BLaER1 (cell line): ENCODE results near the gene PDE1C.

Experiments used
- H3K27ac ChIP-seq: shearing (Covaris generic); formaldehyde crosslinking; 2 replicates; pipeline ENCODE4 v1.8.1; 2022
- H3K27me3 ChIP-seq: shearing (Covaris generic); formaldehyde crosslinking; 2 replicates; pipeline ENCODE4 v1.8.1; 2022
- H3K36me3 ChIP-seq: shearing (Covaris generic); formaldehyde crosslinking; 2 replicates; pipeline ENCODE4 v1.8.1; 2022
- H3K4me1 ChIP-seq: shearing (Covaris generic); formaldehyde crosslinking; 2 replicates; pipeline ENCODE4 v1.8.1; 2022
- H3K4me2 ChIP-seq: shearing (Covaris generic); formaldehyde crosslinking; 2 replicates; pipeline ENCODE4 v1.8.1; 2022
- H3K4me3 ChIP-seq: shearing (Covaris generic); formaldehyde crosslinking; 2 replicates; pipeline ENCODE4 v1.8.1; 2022
- H3K9ac ChIP-seq: shearing (Covaris generic); formaldehyde crosslinking; 2 replicates; pipeline ENCODE4 v1.8.1; 2022
- H3K9me3 ChIP-seq: shearing (Covaris generic); formaldehyde crosslinking; 2 replicates; pipeline ENCODE4 v1.8.1; 2022
- H4K20me1 ChIP-seq: shearing (Covaris generic); formaldehyde crosslinking; 2 replicates; pipeline ENCODE4 v1.8.1; 2022
- Cebpa-rat ChIP-seq: shearing (Covaris generic); IDR thresholded peaks from 2 replicates; pipeline ENCODE4 v1.8.1; 2022

The PDE1C gene

DNA sequence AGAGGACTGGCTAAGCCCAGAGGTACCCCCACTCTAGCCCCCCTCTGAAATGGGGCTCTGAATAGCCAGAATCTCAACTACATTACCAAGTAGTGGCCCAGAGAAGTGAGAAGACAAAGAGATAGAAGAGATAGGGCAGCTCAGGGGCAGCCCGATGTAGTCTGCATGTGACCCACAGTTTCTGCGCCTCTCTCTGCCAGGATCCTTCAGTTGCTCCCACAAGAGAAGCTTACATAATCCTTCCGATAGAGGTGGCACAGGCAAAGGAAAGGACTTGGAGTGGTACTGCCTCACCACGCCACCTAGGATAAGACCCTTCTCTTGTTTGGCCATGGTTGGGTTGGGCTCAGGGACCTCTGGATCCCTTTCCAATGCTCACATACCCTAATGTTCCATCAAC, 5.4 kb upstream of the PDE1C start:
- no peaks in the 10 kb centered on the region for H3K27me3 ChIP-seq

DNA sequence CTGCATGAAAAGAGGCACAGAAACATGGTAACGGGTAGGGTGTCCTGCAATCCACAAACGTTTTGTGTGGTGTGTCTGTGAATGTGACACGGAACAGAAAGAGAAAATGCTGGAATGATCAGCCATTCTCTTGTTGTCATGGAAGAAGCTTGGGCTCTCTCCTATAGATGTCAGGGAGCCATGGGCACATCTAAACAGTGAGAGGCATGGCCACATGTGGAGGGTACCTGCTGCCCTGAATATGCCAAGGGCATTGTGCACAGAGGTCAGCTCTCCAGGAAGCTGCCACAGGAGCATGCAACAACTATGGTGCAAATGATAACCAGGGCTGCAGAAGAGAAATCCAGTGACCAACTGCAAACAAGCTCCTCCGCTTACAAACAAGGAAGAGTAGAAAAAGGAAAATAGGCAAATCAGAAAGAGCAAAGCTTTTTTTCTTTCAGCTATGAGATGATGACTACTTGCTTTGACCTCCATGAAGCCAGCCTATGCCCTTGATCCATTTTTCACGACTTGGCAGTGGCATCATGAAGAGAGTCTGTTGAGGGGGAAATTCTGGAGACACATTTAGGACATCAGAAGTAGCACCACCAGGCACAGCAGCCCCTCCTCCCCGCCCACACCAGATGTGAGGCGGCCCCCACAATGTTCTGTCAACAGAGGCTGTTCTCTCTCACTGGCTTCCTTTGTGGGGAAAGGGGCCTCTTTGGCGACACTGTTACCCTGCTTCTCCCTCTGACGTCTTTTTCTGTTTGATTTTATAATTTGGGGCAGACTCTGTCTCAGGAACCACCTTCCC, 4.8 kb upstream of the PDE1C start:
- Histone ChIP-seq H4K20me1 (no peaks in the 10 kb centered on the region), H3K36me3 (no peaks in the 10 kb centered on the region), H3K27ac (0 out of 2 replicates have a peak overlapping the region, but pooled peaks have one; percentile 6), H3K27me3 (no peaks in the 10 kb centered on the region), H3K4me2 (peak overlapping the region; percentile 40), H3K9me3 (peaks cover 12% of the 10 kb centered on the region), H3K4me1 (peaks cover 12% of the 10 kb centered on the region; the same call in 1 of the 2 replicates), H3K4me3 (no peak overlapping the region), H3K9ac (no peak overlapping the region)
- no peak for TF ChIP-seq Cebpa-rat

More for the DNA sequence above, 5.4 kb upstream of the PDE1C start:
- Histone ChIP-seq H4K20me1 (no peaks in the 10 kb centered on the region), H3K27ac (0 out of 2 replicates have a peak overlapping the region, but pooled peaks have one; percentile 6), H3K9me3 (peaks cover 6% of the 10 kb centered on the region), H3K4me1 (peaks cover 12% of the 10 kb centered on the region; the same call in 1 of the 2 replicates), H3K4me3 (no peak overlapping the region), H3K4me2 (peak overlapping the region; percentile 40), H3K9ac (no peak overlapping the region), H3K36me3 (no peaks in the 10 kb centered on the region)
- TF ChIP-seq Cebpa-rat = no peak

DNA sequence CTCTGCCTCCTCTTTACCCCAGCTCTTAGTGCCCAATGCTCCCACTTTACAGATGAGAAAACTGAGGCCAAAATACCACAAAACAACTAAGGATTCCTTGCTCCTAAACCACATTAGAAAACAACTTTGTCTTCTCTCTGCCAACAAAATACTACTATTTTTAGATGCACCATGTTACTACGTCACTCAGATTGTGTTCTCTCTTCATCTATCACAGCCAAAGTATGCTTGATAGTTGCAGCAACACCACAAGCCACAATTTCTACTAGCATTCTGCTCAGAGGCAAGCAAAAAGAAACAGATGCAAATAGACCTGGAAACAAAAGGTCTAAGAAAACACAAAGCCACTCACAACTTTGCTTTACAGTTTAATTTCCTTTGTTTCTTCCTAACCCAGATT, 3.3 kb upstream of the PDE1C start:
- Histone ChIP-seq H3K36me3 (no peaks in the 10 kb centered on the region), H3K4me2 (no peak overlapping the region), H3K4me1 (peaks cover 12% of the 10 kb centered on the region; the same call in 1 of the 2 replicates), H3K4me3 (no peak overlapping the region), H3K9me3 (peaks cover 12% of the 10 kb centered on the region), H3K27me3 (no peaks in the 10 kb centered on the region), H3K9ac (no peak overlapping the region), H3K27ac (no peak overlapping the region), H4K20me1 (no peaks in the 10 kb centered on the region)
- TF ChIP-seq Cebpa-rat = no peak

DNA sequence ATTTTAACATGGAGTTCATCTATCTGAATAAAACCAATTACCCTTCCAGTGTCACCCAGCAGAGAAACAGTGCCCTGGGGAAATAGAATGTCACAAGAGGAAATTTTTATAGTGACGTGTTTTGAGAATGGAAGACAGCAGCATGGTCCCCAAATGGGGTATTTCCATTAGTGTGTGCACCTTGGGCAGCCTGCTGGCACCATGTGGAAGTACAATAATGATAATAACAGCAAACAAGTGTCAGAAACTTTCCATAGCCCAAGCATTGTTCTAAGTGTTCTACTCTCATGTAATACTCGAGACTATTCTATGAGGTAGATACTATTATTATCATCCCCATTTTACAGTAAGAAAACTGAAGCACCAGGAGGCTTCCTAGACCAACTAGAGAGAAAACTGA, 2.2 kb upstream of the PDE1C start:
- no peaks in the 10 kb centered on the region for H3K27me3 ChIP-seq
- no peak overlapping the region for H3K27ac ChIP-seq
- no peak for TF ChIP-seq Cebpa-rat
- H3K4me3 ChIP-seq = no peak overlapping the region
- H3K9me3 ChIP-seq = peaks cover 12% of the 10 kb centered on the region
- H3K4me1 ChIP-seq = peaks cover 12% of the 10 kb centered on the region; the same call in 1 of the 2 replicates
- no peaks in the 10 kb centered on the region for H3K36me3 ChIP-seq
- no peaks in the 10 kb centered on the region for H4K20me1 ChIP-seq
- H3K9ac ChIP-seq = no peak overlapping the region
- H3K4me2 ChIP-seq = no peak overlapping the region

DNA sequence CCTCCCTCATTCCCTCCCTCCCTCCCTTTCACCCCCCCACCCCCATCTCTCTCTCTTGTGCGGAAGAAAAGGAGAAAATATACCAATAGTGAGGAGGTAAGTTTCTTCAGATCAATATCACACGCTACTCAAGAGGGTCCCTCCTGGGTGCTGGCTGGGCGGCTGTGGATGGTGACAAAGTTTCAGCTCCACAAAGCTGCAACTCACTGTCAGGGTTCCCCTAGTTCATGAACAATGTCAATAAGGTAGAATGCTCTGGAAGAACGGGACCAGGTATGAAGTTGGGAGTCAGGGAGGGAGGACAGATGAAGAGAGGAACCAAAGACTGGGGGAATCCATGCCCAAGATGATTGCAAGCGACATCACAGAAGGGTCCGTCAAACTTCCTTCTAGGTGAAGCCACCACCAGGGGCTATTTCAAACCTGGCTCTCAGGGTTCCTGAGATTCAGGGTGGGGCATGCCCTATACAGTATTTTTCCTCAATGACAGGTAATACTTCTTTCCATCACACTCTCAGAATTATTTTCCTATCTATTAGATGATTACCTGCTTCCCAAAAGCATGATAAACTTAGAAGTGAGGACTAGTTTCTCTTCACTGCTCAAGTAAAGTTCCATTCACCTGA, 1.4 kb upstream of the PDE1C start:
- Histone ChIP-seq H3K4me3 (no peak overlapping the region), H3K9me3 (peaks cover 12% of the 10 kb centered on the region), H3K9ac (no peak overlapping the region), H4K20me1 (no peaks in the 10 kb centered on the region), H3K36me3 (no peaks in the 10 kb centered on the region), H3K27ac (no peak overlapping the region), H3K27me3 (no peaks in the 10 kb centered on the region), H3K4me2 (no peak overlapping the region), H3K4me1 (peaks cover 12% of the 10 kb centered on the region; the same call in 1 of the 2 replicates)
- TF ChIP-seq Cebpa-rat = no peak

DNA sequence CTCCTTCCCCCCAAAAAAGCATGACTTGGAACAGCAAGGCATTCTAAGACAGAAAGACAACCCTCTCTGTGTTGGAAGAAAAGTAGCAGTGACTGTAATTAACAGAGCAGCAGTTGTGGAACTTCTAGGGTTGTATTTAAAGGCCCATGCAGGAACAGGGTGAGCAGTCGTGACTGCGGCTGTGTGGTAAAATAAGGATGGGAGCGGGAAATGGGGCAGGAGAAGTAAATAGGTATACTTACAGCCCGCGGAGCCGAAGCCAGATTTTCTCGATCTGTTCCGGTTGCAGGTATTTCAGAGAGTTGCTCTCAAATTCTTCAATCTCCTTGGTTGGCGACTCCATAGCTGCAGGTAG, 179 bp downstream of the PDE1C start:
- Histone ChIP-seq H4K20me1 (no peaks in the 10 kb centered on the region), H3K27me3 (no peaks in the 10 kb centered on the region), H3K4me1 (peaks cover 3% of the 10 kb centered on the region; the same call in 1 of the 2 replicates), H3K9ac (no peak overlapping the region), H3K36me3 (no peaks in the 10 kb centered on the region), H3K27ac (no peak overlapping the region), H3K4me3 (no peak overlapping the region), H3K4me2 (no peak overlapping the region), H3K9me3 (peaks cover 12% of the 10 kb centered on the region)
- no peak for TF ChIP-seq Cebpa-rat

DNA sequence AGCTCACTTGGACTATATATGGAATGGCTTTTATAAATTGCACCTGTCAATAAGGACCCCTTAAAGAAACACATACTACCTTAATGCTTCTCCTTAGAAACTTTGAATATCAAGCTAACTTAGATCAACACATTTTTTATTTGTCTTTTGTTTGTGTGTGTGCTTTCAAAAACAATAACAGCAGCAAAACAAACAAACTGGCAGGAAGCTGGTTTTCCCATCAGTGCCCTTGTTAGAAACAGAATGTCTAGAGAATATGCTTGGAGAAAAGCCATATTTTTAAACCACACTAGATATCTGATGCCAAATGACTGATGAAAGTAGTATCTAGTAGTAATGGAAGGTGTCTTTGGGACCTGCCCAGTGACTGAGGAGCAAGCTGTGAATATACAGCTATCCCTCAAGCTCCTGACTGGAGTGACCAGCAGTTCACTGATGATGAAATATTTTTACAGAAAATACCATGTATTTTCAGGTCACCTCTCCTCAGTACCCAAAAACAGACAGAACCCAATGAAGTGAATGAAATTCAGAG, 1.0 kb downstream of the PDE1C start:
- no peak overlapping the region for H3K4me2 ChIP-seq
- no peak overlapping the region for H3K9ac ChIP-seq
- peaks cover 12% of the 10 kb centered on the region for H3K9me3 ChIP-seq
- H4K20me1 ChIP-seq = no peaks in the 10 kb centered on the region
- H3K27me3 ChIP-seq = no peaks in the 10 kb centered on the region
- H3K27ac ChIP-seq = no peak overlapping the region
- no peaks in the 10 kb centered on the region for H3K4me1 ChIP-seq
- no peak for TF ChIP-seq Cebpa-rat
- no peaks in the 10 kb centered on the region for H3K36me3 ChIP-seq
- H3K4me3 ChIP-seq = no peak overlapping the region

DNA sequence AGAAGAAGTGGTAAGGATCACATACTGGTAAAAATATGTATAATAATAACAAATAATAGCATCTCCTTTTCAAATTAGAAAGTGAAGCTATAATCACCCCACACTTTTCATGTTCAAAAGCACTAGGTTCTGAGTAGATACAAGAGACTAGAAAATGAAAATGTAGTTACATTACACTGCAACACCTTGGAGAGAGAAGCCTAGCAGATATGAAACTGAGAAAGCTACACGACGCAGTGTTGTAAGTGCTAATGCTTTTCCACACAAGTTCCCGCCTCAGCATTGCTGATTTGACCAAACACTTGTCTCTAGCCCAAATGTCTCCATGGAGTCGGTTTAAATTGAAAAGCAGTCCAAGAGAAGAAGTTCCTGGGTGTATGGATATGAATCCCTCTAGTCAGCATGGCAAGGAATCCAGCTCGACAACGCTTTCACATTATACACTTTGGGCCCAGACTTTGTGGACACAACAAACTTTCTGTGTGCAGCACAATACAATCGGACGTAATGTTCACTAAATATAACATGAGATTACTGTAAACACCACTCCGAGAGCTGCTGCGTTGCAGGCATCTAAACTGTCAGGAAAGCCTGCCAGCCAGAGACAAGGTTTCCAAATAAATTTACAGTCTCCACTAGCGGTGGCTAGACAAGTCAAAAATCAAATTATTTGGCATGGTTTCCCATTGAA, 1.7 kb downstream of the PDE1C start:
- no peaks in the 10 kb centered on the region for H3K36me3 ChIP-seq
- H3K27me3 ChIP-seq = no peaks in the 10 kb centered on the region
- no peak overlapping the region for H3K9ac ChIP-seq
- TF ChIP-seq Cebpa-rat = no peak
- H3K4me3 ChIP-seq = no peak overlapping the region
- no peak overlapping the region for H3K4me2 ChIP-seq
- H4K20me1 ChIP-seq = no peaks in the 10 kb centered on the region
- peaks cover 12% of the 10 kb centered on the region for H3K9me3 ChIP-seq
- H3K27ac ChIP-seq = no peak overlapping the region
- no peaks in the 10 kb centered on the region for H3K4me1 ChIP-seq

DNA sequence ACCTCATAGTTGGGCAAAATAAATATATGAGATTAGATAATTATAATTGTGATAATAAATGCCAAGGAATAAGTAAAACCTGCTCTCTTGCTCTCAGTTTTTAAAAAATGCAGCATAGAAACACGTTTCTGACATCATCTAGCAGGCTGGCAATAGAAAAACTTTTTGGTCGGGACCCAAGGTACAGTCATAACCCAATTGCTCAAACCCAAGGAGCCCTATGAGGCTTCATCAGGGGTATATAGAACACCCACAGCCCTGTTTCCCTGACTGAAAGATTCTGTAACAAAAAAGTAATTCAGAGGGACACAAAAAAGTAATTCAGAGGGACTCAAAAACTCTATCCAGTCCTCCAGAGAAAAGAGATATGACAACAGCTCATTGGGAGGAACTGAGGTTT, 3.8 kb downstream of the PDE1C start:
- H3K9me3 ChIP-seq = peaks cover 12% of the 10 kb centered on the region
- no peaks in the 10 kb centered on the region for H4K20me1 ChIP-seq
- H3K27ac ChIP-seq = no peak overlapping the region
- no peaks in the 10 kb centered on the region for H3K27me3 ChIP-seq
- no peak overlapping the region for H3K9ac ChIP-seq
- no peak for TF ChIP-seq Cebpa-rat
- no peaks in the 10 kb centered on the region for H3K36me3 ChIP-seq
- no peaks in the 10 kb centered on the region for H3K4me1 ChIP-seq
- H3K4me3 ChIP-seq = no peak overlapping the region
- no peak overlapping the region for H3K4me2 ChIP-seq
